ENCODE measurements around the gene MMAB. TPM values are rescaled to one million over a fixed set of nuclear protein-coding genes. Genes with fewer than 3 reads are reported as not detected.

Gene MMAB
- total and polyA plus RNA-seq, 2 donors (not counting 1 experiment from before 2014, with no cell fraction given): 36.8 to 56.1 TPM

DNA sequence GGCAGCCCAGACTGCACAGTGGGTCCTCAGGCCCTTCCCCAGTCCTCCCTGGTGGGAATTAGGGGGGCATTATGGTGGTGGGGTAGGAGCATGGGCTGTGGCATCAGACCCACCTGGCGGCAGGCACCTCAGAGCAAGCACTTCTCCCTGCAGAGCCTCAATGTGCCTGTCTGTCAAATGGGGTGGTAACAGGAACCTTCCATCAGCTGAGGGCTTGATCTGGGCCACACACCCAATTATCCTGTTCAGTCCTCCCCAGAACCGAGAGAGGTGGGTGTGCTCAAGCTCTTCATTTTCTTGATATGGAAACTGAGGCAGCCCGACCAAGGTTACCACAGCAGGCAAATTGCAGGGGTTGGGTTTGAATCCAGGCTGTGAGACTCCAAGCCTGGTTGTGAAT is 38.7 kb upstream of the MMAB start:
- H3K4me1 ChIP-seq (ENCODE audit: control insufficient read depth, extremely low read depth, insufficient read depth, low read length): no peaks in the 10 kb centered on the region
- H3K4me2 ChIP-seq (ENCODE audit: extremely low read depth, insufficient read depth, low read length): no peak overlapping the region
- H3K9ac ChIP-seq (ENCODE audit: insufficient read depth, low read length): no peak overlapping the region
- TF ChIP-seq, protein P1, sequence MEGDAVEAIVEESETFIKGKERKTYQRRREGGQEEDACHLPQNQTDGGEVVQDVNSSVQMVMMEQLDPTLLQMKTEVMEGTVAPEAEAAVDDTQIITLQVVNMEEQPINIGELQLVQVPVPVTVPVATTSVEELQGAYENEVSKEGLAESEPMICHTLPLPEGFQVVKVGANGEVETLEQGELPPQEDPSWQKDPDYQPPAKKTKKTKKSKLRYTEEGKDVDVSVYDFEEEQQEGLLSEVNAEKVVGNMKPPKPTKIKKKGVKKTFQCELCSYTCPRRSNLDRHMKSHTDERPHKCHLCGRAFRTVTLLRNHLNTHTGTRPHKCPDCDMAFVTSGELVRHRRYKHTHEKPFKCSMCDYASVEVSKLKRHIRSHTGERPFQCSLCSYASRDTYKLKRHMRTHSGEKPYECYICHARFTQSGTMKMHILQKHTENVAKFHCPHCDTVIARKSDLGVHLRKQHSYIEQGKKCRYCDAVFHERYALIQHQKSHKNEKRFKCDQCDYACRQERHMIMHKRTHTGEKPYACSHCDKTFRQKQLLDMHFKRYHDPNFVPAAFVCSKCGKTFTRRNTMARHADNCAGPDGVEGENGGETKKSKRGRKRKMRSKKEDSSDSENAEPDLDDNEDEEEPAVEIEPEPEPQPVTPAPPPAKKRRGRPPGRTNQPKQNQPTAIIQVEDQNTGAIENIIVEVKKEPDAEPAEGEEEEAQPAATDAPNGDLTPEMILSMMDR (conservative IDR thresholded peaks at IDR 0.05 in 1 of 2, IDR thresholded peaks at IDR 0.05 in 1 of 2; ENCODE audit: low read depth in 1 of 2, low read length in 2 of 2): no peak
- no peak for TF ChIP-seq EZH2 (IDR thresholded peaks at IDR 0.05; ENCODE audit: low read length, missing control alignments)
- H3K36me3 ChIP-seq (ENCODE audit: control insufficient read depth, insufficient read depth, low read length): no peaks in the 10 kb centered on the region
- H3K4me3 ChIP-seq (replicated peaks in 1 of 4; ENCODE audit: control extremely low read depth in 1 of 4, insufficient read depth in 1 of 4, low read depth in 3 of 4, low read length in 4 of 4): no peak overlapping the region
- H3K9me3 ChIP-seq (ENCODE audit: control insufficient read depth, insufficient read depth, low read depth, low read length): no peaks in the 10 kb centered on the region
- DNase-seq (ENCODE audit: low read depth in 2 of 2): no peak
- peaks cover 38% of the 10 kb centered on the region for H3K27me3 ChIP-seq (ENCODE audit: control insufficient read depth, insufficient read depth, low read length)
- no peak overlapping the region for H2AFZ ChIP-seq (ENCODE audit: low read length)
- no peaks in the 10 kb centered on the region for H3K79me2 ChIP-seq (ENCODE audit: control insufficient read depth, insufficient read depth, low read length)
- H3K27ac ChIP-seq (ENCODE audit: insufficient read depth, low read length): no peak overlapping the region
- no peaks in the 10 kb centered on the region for H4K20me1 ChIP-seq (ENCODE audit: control insufficient read depth, extremely low read depth, insufficient read depth, low read length)

DNA sequence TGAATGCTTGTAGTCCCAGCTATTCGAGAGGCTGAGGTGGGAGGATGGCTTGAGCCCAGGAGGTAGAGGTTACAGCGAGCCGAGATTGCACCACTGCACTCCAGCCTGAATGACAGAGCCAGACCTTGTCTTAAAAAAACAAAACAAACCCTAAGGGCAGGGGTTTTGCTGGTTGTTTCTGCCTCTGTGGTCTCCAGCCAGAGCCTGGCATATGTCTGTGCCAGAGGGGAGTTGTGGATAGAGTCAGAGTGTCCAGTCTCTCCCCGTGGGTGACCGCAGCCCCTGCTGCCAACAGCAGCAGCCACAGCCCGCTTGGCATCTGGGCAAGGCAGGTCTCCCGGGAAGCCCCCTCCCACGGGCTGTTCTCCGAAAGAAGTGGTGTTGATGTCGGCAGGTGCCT is 37.9 kb upstream of the MMAB start:
- no peak overlapping the region for H3K4me3 ChIP-seq (replicated peaks in 1 of 4; ENCODE audit: control extremely low read depth in 1 of 4, insufficient read depth in 1 of 4, low read depth in 3 of 4, low read length in 4 of 4)
- H4K20me1 ChIP-seq (ENCODE audit: control insufficient read depth, extremely low read depth, insufficient read depth, low read length): no peaks in the 10 kb centered on the region
- H3K9ac ChIP-seq (ENCODE audit: insufficient read depth, low read length): no peak overlapping the region
- H3K79me2 ChIP-seq (ENCODE audit: control insufficient read depth, insufficient read depth, low read length): no peaks in the 10 kb centered on the region
- H3K9me3 ChIP-seq (ENCODE audit: control insufficient read depth, insufficient read depth, low read depth, low read length): no peaks in the 10 kb centered on the region
- no peak overlapping the region for H3K27ac ChIP-seq (ENCODE audit: insufficient read depth, low read length)
- H3K27me3 ChIP-seq (ENCODE audit: control insufficient read depth, insufficient read depth, low read length): peaks cover 34% of the 10 kb centered on the region
- no peak for TF ChIP-seq EZH2 (IDR thresholded peaks at IDR 0.05; ENCODE audit: low read length, missing control alignments)
- TF ChIP-seq, protein P1 (conservative IDR thresholded peaks at IDR 0.05 in 1 of 2, IDR thresholded peaks at IDR 0.05 in 1 of 2; ENCODE audit: low read depth in 1 of 2, low read length in 2 of 2): no peak
- no peaks in the 10 kb centered on the region for H3K4me1 ChIP-seq (ENCODE audit: control insufficient read depth, extremely low read depth, insufficient read depth, low read length)
- no peaks in the 10 kb centered on the region for H3K36me3 ChIP-seq (ENCODE audit: control insufficient read depth, insufficient read depth, low read length)
- H2AFZ ChIP-seq (ENCODE audit: low read length): no peak overlapping the region
- no peak for DNase-seq (ENCODE audit: low read depth in 2 of 2)
- no peak overlapping the region for H3K4me2 ChIP-seq (ENCODE audit: extremely low read depth, insufficient read depth, low read length)

DNA sequence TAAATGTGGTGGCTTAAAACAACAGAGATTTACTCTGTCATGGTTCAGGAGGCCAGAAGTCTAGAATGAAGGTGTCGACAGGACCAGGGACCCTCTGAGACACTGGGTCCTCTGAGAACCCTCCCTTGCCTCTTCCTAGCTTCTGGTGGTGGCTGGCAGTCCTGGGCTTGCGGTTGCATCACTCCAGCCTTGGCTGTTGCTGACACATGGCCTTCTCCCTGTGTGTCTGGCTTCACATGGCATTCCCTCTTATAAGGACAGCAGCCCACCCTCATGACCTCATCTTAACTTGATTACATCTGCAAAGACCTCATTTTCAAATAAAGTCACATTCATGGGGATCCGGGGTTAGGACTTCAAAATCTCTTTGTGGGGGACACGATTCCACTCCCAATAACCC is 37.2 kb upstream of the MMAB start:
- H4K20me1 ChIP-seq (ENCODE audit: control insufficient read depth, extremely low read depth, insufficient read depth, low read length): no peaks in the 10 kb centered on the region
- no peak overlapping the region for H3K4me3 ChIP-seq (replicated peaks in 1 of 4; ENCODE audit: control extremely low read depth in 1 of 4, insufficient read depth in 1 of 4, low read depth in 3 of 4, low read length in 4 of 4)
- peaks cover 31% of the 10 kb centered on the region for H3K27me3 ChIP-seq (ENCODE audit: control insufficient read depth, insufficient read depth, low read length)
- no peak overlapping the region for H2AFZ ChIP-seq (ENCODE audit: low read length)
- H3K4me1 ChIP-seq (ENCODE audit: control insufficient read depth, extremely low read depth, insufficient read depth, low read length): no peaks in the 10 kb centered on the region
- no peak overlapping the region for H3K4me2 ChIP-seq (ENCODE audit: extremely low read depth, insufficient read depth, low read length)
- H3K9me3 ChIP-seq (ENCODE audit: control insufficient read depth, insufficient read depth, low read depth, low read length): no peaks in the 10 kb centered on the region
- H3K27ac ChIP-seq (ENCODE audit: insufficient read depth, low read length): no peak overlapping the region
- no peaks in the 10 kb centered on the region for H3K36me3 ChIP-seq (ENCODE audit: control insufficient read depth, insufficient read depth, low read length)
- no peaks in the 10 kb centered on the region for H3K79me2 ChIP-seq (ENCODE audit: control insufficient read depth, insufficient read depth, low read length)
- no peak for TF ChIP-seq EZH2 (IDR thresholded peaks at IDR 0.05; ENCODE audit: low read length, missing control alignments)
- TF ChIP-seq, protein P1 (conservative IDR thresholded peaks at IDR 0.05 in 1 of 2, IDR thresholded peaks at IDR 0.05 in 1 of 2; ENCODE audit: low read depth in 1 of 2, low read length in 2 of 2): no peak
- H3K9ac ChIP-seq (ENCODE audit: insufficient read depth, low read length): no peak overlapping the region
- DNase-seq (ENCODE audit: low read depth in 2 of 2): no peak

All from fibroblast of lung (primary cell).